Fibroblast of skin of abdomen (primary cell): ENCODE results near the gene LMF1.
"Not testable (repeated sequence)": the region's sequence is repeated elsewhere in the genome, so short reads cannot be mapped to it uniquely, and the experiment has no call there.

Experiments
- DNase-seq: peaks from one replicate; pipeline ENCODE4 v3.0.0-alpha.2; 2013

LMF1 gene

DNA sequence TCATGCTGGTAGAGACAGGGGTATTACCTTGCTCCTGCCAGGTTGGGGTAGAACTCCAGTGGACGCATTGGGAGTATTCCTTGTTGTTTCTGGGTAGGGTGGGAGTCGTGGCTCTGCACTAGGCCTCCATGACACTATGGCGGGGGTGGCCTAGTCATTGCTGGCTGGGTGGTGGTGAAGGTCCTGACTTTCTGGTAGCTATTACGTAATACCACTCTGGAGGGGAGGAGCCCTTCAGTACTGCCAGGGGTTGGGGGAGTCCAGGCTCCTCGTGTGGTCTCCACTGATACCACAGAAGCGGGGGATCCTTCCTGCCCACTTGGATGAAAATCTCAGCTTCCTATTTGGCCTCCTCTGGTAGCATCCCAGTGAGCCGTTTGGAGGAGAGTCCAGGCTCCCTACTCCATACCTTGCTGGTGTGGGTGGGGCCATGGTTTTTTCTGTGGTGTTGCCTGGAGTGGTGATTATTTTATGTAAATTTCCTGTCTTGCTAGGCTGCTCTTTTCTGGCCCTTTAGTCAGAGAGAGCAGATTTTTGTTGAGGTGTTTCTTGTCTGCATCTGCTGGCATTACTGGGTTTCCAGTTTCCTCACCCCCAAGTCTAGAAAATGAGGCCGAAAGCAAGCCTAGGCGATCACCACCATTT, 104.4 kb downstream of the LMF1 start:
- DNase-seq: no peak

DNA sequence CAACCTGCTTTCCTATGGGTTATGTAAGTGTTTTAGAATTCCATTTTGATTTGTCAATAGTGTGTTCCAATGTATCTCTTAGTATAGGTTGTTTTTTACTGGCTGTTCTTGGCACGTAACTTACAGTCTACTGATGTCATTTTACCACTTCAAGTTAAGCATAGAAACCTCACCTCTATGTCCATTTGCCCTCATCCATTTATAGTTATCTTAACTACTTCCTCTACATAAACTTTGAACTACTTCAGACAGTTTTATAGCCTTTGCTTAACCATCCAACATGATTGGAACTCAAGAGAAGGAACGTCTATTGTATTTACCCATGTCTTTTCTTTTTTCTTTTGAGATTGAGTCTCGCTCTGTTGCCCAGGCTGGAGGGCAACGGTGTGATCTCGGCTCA, 105.8 kb downstream of the LMF1 start:
- DNase-seq: no peak

DNA sequence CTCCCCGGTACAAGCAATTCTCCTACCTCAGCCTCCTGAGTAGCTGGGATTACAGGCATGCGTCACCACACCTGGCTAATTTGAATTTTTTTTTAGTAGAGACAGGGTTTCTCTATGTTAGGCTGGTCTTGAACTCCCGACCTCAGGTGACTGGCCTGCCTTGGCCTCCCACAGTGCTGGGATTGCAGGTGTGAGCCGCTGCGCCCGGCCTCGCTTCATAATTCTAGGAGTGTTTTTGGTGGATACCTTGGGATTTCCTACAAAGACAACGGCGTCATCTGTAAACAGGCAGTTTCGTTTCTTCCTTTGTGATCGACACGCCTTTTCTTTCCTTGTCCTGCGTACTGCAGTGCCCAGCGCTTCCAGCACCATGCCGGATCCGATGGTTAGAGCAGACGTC, 109.3 kb downstream of the LMF1 start:
- no peak for DNase-seq

DNA sequence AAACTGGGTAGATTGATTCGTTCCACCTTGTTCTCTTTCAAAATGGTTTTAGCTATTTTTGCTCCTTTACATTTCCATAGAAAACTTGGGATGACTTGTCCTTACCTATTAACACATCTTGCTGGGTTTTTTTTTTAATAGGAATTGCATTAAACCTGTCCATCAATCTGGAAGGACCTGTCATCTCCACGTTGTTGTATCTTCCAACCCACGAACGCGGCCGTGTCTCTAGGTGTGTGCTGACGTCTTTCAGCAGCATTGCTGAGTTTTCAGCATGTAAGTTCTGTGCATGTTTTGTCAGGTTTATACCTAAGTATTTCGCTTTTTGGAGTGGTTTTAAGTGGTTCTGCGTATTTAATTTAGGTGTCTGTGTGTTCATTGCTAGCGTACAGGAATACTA, 109.9 kb downstream of the LMF1 start:
- DNase-seq: no peak

DNA sequence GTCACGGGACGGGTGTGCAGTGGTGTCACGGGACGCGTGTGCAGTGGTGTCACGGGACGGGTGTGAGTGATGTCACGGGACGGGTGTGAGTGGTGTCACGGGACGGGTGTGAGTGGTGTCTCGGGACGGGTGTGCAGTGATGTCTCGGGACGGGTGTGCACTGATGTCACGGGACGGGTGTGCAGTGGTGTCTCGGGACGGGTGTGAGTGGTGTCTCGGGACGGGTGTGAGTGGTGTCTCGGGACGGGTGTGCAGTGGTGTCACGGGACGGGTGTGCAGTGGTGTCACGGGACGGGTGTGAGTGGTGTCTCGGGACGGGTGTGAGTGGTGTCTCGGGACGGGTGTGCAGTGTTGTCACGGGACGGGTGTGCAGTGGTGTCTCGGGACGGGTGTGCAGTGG, 111.8 kb downstream of the LMF1 start:
- not testable (repeated sequence) for DNase-seq

DNA sequence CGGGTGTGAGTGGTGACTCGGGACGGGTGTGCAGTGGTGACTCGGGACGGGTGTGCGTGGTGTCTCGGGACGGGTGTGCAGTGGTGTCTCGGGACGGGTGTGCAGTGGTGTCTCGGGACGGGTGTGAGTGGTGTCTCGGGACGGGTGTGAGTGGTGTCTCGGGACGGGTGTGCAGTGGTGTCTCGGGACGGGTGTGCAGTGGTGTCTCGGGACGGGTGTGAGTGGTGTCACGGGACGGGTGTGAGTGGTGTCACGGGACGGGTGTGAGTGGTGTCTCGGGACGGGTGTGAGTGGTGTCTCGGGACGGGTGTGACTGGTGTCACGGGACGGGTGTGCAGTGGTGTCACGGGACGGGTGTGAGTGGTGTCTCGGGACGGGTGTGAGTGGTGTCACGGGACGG, 112.3 kb downstream of the LMF1 start:
- not testable (repeated sequence) for DNase-seq

DNA sequence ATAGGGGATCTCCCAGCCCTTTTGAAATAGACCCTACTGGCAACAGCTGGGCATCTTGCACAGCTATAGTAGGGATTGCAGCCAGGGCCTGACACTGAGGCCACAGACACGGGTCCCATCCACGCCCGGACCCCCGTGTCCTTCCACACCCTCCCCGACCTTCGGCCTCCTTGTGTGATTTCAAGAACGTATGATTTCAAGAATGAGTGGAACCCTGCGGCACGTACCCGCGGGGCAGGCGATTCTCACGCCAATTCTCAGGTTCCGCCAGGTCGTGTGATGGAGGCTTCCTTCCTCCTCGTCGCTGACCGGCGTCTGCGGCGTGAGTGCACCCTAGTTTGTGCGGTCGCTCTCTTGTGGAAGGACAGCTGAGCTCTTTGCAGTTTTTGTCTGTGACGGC, 114.0 kb downstream of the LMF1 start:
- DNase-seq: no peak

DNA sequence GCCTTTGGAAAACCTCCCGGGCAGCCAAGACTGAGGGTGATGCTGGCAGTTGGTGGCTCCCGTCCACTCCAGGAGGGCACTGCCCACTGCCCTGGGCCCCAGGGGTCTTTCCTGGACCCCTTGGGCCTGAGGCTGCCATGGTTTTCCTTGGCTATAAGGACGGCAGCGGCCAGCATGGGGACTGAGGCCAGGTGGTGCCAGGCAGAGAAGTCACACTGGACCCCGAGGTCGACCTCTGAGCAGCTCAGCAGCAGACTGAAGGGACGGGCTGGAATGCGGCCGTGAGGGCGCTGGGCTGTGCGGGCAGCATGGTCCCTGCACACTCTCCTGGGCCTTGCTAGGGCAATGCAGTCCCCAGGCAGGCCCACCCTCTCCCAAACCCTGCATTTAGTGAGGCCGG, 114.7 kb downstream of the LMF1 start:
- no peak for DNase-seq

DNA sequence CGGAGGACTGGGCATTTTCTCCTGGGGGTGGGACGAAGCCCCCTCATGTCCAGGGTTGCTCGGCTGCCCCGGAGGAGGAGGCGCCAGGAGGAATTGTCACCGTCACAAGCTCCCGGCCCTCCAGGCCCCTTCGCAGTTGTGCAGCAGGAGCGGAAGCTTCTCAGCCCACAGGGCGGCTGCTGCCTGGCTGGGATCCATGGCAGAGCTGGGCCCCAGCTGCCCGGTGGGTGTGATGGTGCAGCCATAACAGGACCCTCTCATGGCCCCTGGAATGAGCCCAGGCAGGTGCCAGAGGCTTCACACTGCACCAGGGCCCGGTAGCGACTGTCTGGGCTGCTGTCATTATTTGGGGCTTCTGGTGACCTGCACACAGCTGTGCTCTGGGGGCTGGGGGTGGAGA, 115.3 kb downstream of the LMF1 start:
- DNase-seq: no peak

DNA sequence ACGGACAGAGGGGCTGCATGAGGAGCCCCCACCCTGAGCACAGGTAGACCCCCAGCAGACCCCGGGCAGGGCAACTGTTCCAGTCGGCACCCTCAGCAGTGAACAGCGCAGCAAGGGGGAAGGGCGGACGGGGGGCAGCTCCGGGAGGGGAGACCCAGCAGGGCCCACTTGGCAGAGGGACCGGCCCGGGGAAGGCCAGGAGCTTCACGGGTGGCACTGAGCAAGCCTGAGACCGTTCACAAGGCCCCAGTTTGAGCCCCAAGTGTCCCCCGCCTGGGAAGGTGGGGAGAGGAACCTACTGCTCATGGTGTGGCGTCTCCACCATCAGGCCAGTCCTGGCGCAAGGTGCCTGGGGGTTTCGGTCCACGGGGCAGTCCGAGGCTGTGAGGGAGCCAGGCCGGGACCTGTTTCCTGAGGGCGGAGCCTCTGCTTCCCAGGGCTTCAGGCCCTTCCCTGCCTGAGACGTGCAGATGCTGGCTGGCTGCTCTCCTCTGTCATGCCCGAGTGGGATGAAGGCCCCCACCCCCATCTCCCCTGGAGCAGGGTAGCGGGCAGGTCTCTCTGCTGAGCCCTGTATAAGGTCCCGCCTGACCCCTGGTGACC, 115.9 kb downstream of the LMF1 start:
- no peak for DNase-seq

DNA sequence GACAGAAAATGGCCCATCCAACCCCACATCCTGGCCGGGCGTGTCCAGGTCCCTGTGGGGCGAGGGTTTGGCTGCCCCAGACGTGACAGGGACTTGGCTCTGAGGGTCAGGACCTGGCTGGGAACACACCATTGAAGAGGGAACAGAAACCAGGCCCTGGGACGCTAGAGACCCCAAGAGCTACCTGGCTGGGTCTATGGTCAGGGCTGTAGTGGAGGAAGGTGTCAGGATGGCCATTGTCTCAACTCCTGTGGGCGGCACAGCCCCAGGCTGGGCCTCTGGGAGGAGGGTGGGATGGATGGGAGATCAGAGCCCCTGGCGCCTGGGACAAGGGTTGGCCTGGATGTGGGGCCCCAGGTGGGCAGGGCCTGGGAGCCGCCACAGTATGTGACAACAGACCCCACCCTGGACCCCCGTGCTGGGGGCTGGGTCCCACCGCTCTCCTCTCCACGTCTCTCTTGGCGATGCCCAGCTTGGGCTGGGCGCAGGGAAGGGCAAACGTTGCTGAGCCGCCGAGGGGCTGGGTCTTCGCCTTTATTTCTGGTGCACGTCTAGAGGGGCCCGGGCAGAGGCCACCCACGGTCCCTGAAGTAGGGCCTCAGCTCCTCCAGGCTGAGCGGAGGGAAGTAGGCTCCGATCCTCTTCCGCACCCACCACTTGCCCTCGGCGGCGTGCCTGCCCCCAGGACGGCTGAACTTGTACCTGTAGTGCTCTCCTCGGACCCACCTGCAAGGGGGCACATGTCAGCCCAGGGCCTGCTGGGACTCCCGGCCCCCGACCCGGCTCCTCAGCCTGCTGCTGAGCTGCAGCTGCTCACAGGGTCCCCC, 116.6 kb downstream of the LMF1 start:
- DNase-seq: no peak

DNA sequence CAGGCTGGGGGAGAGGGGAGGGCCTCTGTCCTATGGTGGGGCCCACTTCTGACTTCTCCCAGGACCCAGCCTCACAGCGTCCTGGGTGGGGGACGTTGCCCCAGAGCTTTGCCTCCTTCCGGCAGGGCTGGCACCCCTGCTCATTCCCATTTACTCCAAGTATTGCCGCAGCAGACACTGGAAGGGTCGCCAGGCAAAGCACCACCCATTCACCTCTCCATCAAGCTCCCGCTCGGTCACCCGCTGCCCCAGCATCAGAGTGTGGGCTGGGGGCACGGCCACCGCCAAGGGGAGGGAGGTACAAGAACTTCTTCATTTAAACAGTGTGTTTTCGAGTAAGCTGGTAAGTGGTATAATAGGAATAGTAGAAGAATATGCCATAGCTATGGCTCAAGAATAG, 117.5 kb downstream of the LMF1 start:
- DNase-seq: no peak

DNA sequence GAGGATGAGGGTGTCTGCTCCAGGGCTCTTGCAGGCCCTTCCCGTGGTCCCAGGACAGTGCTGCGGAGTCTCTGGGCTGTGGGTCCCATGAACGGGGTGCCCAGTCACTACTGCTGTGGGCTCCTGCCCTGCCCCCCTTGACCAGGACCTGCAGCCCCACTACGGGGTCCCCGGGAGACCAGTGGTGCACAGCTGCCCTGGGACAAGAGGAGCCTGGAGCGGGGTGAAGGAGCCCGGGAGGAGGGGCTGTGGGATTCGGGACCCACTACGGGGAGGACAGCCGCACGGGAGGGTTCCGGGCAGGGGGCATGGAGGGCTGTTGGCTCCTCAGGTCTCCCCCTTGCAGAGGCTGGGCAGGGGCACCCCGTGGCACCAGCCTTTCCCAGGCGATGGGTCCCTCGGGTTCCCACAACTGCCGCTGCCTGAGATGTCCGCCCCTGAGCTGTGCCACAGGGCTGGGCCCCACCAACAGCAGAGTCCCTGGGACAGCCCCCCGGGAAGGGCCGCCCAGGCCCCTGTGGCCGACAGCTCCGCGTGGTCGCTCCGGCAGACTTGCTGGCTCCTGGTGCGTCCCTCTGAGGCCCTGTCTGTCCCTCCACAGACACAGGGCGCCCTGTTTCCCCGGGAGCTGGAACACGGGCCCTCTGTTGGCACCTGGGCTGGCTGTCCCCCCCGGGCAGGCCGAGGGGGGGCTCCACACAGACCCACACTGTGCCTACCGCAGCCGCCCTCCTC, 118.2 kb downstream of the LMF1 start:
- no peak for DNase-seq

DNA sequence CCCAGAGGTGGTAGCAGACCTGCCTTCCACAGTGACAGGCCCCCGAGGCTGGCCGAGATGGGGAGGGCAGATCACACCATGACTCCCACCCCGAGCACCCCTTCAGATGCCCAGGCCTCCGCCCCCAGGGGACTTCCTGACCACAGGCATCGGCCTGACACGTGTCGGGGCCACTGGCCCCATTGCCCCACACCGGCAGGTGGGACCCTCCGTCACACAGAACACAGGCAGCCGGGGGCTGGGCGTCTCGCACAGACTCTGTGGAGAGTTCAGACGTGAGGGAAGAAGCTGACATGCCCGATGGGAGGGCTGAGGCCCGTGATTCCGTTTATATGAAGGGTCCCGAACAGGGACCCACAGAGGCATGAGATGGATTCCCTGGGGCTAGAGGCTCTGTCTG, 118.9 kb downstream of the LMF1 start:
- DNase-seq: no peak

DNA sequence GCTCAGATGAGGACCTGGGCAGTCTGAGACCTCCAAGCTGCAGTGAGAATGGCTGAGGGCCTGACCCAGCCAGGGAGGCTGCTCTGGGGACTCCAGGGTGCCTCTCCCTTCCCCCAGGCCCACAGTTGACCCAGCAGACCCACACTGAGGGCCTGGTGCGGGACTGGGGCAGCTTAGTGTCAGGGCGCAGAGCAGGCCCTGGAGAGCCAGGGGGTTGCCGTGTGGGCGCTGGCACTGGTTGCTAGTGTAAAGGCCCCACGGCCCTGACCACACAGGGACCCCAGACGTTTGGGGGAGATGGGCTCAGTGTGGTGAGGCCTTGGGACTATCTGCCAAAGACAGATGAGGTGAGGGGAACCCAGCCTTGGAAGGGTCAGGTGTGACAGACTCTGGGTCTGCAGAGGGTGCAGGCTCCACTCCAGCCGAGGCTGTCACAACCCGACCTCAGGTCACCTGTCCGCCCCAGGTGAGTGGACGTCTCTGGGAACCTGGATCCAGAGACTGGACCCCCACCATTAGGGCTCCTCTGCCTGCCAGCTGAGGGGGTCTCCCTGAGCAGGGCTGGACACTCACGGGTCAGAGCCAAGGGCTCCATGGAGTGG, 119.5 kb downstream of the LMF1 start:
- DNase-seq: no peak

DNA sequence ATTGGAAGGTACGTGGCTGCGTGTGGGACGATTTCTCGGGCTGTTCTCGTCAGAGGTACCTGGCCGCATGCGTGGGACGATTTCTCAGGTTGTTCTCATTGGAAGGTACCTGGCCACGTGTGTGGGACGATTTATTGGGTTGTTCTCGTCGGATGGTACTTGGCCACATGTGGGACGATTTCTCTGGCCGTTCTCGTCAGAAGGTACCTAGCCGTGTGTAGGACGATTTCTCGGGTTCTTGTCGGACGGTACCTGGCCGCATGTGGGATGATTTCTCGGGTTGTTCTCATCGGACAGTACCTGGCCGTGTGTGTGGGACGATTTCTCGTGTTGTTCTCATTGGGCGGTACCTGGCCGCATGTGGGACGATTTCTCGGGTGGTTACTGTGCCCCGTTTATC, 120.1 kb downstream of the LMF1 start:
- no peak for DNase-seq

DNA sequence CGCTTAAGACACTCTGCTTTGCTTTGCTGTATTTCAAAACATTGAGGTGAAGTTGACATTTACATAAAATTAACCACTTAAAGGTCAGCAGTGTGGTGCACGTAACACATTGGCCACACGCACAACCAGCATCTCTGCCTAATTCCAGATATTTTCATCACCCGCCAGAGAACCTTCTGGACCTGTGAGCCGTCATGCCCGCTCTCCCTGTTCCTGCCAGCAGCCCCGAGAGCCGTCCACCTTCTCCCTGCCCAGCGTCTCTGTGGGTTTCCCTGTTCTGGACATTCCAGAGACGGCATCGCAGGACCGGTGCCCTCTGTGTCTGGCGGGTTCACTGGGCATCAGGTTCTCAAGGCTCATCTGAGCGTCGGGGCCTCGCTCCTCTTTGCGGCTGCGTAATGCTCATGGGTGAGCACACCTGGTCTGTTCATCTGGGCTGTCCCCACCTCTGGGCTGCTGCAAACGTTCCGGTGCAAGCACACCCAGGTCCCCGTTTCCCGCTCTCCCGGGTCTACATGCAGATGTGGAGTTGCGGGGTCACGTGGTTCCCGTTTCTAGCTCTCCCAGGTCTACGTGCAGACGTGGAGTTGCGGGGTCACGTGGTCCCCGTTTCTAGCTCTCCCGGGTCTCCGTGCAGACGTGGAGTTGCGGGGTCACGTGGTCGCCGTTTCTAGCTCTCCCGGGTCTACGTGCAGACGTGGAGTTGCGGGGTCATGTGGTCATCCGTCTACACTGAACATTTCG, 122.1 kb downstream of the LMF1 start:
- DNase-seq: no peak

DNA sequence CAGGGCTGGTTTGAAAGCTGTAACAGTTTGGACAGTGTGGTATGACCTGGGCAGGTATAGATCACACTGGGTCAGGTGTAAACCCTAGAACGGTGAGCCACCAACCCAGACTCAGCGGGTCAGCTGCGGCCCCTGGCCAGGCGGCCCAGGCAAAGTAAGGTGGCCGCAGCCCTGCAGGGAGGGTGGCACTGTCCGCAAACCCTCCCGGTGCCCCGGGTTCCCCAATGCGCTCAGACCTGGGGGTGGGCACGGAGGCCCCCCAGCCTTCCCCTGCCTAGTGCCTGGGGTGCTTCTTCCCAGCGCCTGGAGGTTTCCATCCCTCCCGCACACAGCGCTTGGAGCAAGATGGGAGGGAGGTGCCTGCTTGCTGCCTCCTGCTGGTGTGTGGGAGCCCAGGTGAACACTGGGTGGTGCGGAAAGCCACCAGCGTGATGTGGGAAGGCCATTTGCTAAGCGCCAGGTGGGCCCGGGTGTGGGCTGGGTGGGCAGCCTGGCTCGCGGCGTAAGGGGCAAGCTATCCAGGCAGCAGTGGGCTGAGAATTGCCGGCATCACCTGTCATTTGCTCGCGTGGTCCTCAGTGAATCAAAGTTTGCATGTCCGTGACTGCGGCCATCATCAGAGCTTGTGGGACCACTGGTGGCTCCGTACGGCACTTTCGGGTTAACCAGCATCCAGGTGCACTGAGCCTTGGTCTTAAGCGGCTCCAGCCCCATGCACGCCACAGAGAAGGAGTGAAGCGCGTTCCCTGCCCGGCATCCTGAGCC, 122.9 kb downstream of the LMF1 start:
- DNase-seq: no peak

DNA sequence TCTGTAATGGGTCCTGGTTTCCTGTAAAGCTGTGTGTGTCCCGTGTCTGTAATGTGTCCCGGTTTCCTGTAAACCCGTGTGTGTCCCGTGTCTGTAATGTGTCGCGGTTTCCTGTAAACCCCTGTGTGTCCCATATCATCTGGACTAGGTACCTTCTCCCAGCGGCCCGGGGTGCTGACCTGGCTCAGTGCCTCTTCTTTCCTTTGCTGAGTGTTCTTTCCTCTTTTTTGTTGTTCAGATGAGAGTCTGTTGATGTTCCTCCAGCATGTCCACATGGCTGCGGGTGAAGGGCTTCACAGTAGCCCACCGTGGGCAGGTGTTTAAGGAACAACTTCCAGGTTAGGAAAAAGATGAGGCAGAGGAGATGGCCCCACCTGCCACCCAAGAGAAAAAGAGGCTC, 123.6 kb downstream of the LMF1 start:
- DNase-seq: no peak

DNA sequence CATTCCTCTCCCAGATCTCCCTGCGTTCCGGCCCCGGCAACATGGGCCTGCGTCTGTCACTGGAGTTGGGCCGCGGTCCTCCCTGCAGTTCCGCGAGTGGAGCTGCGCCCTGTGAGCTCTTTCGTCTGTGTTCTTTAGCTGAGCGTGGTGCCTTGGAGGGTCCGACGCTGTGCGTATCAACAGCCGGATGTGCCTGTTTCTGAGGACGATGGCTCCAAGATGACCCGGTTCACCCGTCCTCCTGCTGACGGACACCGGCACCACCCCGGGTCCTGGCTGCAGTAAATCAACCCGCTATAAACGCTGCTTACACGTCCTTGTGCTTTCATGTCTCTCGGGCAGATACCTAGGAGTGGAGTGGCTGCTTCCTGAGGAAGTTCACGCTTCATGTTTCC, 125.4 kb downstream of the LMF1 start:
- DNase-seq: no peak

DNA sequence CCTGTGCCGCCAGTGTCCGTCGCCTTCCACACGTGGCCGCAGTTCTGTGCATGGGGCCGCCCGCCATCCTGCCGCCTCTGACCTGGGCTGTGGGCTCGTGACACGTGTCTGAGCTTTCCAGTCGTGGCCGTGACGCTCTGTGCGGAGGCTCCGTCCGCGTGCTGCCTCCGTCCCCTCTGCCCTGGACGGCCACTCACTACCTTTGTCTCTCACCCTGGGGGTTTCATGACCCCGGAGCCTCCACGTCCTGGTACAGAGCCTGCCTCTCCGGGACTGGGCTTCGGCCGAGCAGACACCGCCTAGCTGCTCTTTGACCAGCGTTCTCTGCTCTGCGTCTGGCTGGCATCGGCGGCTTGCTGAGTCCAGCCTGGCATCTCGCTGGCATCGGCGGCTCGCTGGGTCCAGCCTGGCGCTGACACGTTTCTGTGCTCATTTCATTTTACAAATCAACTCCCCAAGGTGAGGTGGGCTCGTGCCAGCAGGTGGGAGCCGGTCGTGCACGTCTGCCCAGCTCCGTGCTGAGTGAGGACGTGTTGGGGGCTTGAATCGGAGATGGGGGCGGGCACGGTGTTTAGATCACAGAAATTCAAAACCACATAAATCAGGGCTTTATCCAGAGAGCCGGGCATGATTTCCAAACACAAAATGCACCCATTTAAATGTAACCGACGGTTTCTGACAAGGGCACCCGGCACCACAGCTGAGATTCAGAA, 126.0 kb downstream of the LMF1 start:
- no peak for DNase-seq
